GM23338 (cell line): Measurements from ENCODE around the gene COL24A1.

Experiments
- CREB1 ChIP-seq: fragments of 250-450 bp; sonication (Bioruptor Pico); IDR thresholded peaks from 2 replicates; pipeline ENCODE4 v1.5.0; 2020; ENCODE audit warnings: low read depth, mild to moderate bottlenecking, moderate library complexity
- CTCF ChIP-seq, 2 experiments: fragments of 200-600 bp in 1 of 2; sonication (generic) in 1 of 2; conservative IDR thresholded peaks; 2 replicates each; pipeline versions ENCODE4 v1.5.1 to v1.6.1; 2016 to 2017; ENCODE audit warnings: antibody characterized with exemption in 2 of 2, low read depth in 2 of 2, mild to moderate bottlenecking in 2 of 2, moderate library complexity in 1 of 2
- ETS1 ChIP-seq: IDR thresholded peaks from 2 replicates; pipeline ENCODE4 v1.6.1; 2016; ENCODE audit warnings: antibody characterized with exemption
- EZH2 ChIP-seq: fragments of 200-600 bp; sonication (generic); IDR thresholded peaks from one replicate; pipeline ENCODE4 v1.8.0; 2017; ENCODE audit warnings: antibody characterized with exemption, mild to moderate bottlenecking, low read depth; ENCODE audit not compliant: unreplicated experiment
- EZH2phosphoT487 ChIP-seq: fragments of 200-600 bp; sonication (generic); IDR thresholded peaks from one replicate; pipeline ENCODE4 v1.8.1; 2018; ENCODE audit warnings: antibody characterized with exemption; ENCODE audit not compliant: unreplicated experiment
- JUNB ChIP-seq: IDR thresholded peaks from one replicate; pipeline ENCODE4 v1.6.1; 2016; ENCODE audit warnings: antibody characterized with exemption; ENCODE audit not compliant: unreplicated experiment
- NANOG ChIP-seq: IDR thresholded peaks from 2 replicates; pipeline ENCODE4 v1.6.1; 2016; ENCODE audit warnings: antibody characterized with exemption, borderline replicate concordance
- POLR2AphosphoS5 ChIP-seq: IDR thresholded peaks from 2 replicates; pipeline ENCODE4 v1.6.1; 2016; ENCODE audit warnings: antibody characterized with exemption, low read depth
- REST ChIP-seq: IDR thresholded peaks from one replicate; pipeline ENCODE4 v1.6.1; 2018; ENCODE audit warnings: antibody characterized with exemption; ENCODE audit not compliant: unreplicated experiment
- STAT1 ChIP-seq: IDR thresholded peaks from one replicate; pipeline ENCODE4 v1.6.1; 2016; ENCODE audit warnings: antibody characterized with exemption; ENCODE audit not compliant: unreplicated experiment
- ZNF114 ChIP-seq: fragments of 250-450 bp; sonication (Bioruptor Pico); IDR thresholded peaks from 2 replicates; pipeline ENCODE4 v1.5.0; 2020; ENCODE audit warnings: mild to moderate bottlenecking, moderate library complexity
- ZNF331 ChIP-seq: fragments of 250-450 bp; sonication (Bioruptor Pico); IDR thresholded peaks from 2 replicates; pipeline ENCODE4 v1.5.0; 2020; ENCODE audit warnings: low read depth, mild to moderate bottlenecking, moderate library complexity
- TF ChIP-seq, protein P1 (sequence below): fragments of 250-450 bp; sonication (Bioruptor Pico); IDR thresholded peaks from 2 replicates; pipeline ENCODE4 v1.5.0; 2020; ENCODE audit warnings: mild to moderate bottlenecking, moderate library complexity

DNA sequence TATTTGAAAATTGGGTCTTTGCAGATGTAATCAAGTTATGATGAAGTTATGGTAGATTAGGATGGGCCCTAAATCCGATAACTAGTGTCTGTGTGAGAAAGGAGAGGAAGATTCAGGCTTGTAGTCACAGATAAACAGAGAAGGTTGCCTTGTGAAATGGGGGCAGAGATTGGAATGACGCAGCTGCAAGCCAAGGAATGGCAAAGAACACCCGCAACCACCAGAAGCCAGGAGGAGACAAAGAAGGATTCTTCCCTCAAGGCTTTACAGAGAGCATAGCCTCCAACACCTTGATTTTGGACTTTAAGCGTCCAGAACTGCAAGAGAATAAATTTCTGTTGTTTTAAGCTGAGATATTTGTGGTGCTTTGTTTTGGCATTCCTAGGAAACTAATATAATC is 35.4 kb upstream of the COL24A1 start:
- TF ChIP-seq CTCF (conservative IDR thresholded peaks at IDR 0.05; ENCODE audit: low read depth in 2 of 2) (no peak), CREB1 (CRISPR knock-in tag) (no peak), EZH2phosphoT487 (no peak), POLR2AphosphoS5 (no peak), EZH2 (no peak), REST (no peak), ZNF114 (CRISPR knock-in tag) (no peak), STAT1 (no peak), ETS1 (no peak), JUNB (no peak), ZNF331 (CRISPR knock-in tag) (no peak), NANOG (no peak)
- TF ChIP-seq, protein P1, sequence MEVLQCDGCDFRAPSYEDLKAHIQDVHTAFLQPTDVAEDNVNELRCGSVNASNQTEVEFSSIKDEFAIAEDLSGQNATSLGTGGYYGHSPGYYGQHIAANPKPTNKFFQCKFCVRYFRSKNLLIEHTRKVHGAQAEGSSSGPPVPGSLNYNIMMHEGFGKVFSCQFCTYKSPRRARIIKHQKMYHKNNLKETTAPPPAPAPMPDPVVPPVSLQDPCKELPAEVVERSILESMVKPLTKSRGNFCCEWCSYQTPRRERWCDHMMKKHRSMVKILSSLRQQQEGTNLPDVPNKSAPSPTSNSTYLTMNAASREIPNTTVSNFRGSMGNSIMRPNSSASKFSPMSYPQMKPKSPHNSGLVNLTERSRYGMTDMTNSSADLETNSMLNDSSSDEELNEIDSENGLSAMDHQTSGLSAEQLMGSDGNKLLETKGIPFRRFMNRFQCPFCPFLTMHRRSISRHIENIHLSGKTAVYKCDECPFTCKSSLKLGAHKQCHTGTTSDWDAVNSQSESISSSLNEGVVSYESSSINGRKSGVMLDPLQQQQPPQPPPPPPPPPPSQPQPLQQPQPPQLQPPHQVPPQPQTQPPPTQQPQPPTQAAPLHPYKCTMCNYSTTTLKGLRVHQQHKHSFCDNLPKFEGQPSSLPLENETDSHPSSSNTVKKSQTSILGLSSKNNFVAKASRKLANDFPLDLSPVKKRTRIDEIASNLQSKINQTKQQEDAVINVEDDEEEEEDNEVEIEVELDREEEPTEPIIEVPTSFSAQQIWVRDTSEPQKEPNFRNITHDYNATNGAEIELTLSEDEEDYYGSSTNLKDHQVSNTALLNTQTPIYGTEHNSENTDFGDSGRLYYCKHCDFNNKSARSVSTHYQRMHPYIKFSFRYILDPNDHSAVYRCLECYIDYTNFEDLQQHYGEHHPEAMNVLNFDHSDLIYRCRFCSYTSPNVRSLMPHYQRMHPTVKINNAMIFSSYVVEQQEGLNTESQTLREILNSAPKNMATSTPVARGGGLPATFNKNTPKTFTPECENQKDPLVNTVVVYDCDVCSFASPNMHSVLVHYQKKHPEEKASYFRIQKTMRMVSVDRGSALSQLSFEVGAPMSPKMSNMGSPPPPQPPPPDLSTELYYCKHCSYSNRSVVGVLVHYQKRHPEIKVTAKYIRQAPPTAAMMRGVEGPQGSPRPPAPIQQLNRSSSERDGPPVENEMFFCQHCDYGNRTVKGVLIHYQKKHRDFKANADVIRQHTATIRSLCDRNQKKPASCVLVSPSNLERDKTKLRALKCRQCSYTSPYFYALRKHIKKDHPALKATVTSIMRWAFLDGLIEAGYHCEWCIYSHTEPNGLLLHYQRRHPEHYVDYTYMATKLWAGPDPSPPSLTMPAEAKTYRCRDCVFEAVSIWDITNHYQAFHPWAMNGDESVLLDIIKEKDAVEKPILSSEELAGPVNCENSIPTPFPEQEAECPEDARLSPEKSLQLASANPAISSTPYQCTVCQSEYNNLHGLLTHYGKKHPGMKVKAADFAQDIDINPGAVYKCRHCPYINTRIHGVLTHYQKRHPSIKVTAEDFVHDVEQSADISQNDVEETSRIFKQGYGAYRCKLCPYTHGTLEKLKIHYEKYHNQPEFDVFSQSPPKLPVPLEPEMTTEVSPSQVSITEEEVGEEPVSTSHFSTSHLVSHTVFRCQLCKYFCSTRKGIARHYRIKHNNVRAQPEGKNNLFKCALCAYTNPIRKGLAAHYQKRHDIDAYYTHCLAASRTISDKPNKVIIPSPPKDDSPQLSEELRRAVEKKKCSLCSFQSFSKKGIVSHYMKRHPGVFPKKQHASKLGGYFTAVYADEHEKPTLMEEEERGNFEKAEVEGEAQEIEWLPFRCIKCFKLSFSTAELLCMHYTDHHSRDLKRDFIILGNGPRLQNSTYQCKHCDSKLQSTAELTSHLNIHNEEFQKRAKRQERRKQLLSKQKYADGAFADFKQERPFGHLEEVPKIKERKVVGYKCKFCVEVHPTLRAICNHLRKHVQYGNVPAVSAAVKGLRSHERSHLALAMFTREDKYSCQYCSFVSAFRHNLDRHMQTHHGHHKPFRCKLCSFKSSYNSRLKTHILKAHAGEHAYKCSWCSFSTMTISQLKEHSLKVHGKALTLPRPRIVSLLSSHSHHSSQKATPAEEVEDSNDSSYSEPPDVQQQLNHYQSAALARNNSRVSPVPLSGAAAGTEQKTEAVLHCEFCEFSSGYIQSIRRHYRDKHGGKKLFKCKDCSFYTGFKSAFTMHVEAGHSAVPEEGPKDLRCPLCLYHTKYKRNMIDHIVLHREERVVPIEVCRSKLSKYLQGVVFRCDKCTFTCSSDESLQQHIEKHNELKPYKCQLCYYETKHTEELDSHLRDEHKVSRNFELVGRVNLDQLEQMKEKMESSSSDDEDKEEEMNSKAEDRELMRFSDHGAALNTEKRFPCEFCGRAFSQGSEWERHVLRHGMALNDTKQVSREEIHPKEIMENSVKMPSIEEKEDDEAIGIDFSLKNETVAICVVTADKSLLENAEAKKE (CRISPR knock-in tag): peak; percentile 91; the same call in 1 of the 2 replicates
